Gastrocnemius medialis (tissue), 4 donors: ENCODE data around the gene LPAR1. TPM values are rescaled to one million over a fixed set of nuclear protein-coding genes. Genes with fewer than 3 reads are reported as not detected.

Source experiments
- ATAC-seq, 2 donors: fragments of 150-250 bp; one replicate each; pipeline ENCODE4 v1.9.1; 2016
- DNase-seq, 2 donors: peaks; one replicate each; pipeline ENCODE4 v3.0.0-alpha.2; 2019
- H3K27ac ChIP-seq, 4 donors: fragments of 200-600 bp; sonication (generic); 1 replicate in 1 of 4; 2 replicates in 3 of 4; pipeline ENCODE4 v1.5.1; 2016 to 2018; ENCODE audit warnings: mild to moderate bottlenecking in 2 of 4, moderate library complexity in 1 of 4
- H3K27me3 ChIP-seq, 3 donors: fragments of 200-600 bp; sonication (generic) in 2 of 3; 1 replicate in 1 of 3; 2 replicates in 2 of 3; pipeline versions ENCODE4 v1.5.1 to v1.6.0; 2016 to 2019; ENCODE audit warnings: mild to moderate bottlenecking in 1 of 3, moderate library complexity in 1 of 3
- H3K36me3 ChIP-seq, 2 donors: fragments of 200-600 bp; sonication (generic) in 1 of 2; one replicate each; pipeline ENCODE4 v1.5.1; 2017 to 2018
- H3K4me1 ChIP-seq, 2 donors: fragments of 200-600 bp; sonication (generic) in 1 of 2; one replicate each; pipeline ENCODE4 v1.5.1; 2016 to 2017; ENCODE audit warnings: mild to moderate bottlenecking in 2 of 2
- H3K4me3 ChIP-seq, 4 donors: fragments of 200-600 bp; sonication (generic) in 3 of 4; 1 replicate in 1 of 4; 2 replicates in 3 of 4; pipeline ENCODE4 v1.5.1; 2016 to 2019; ENCODE audit warnings: mild to moderate bottlenecking in 2 of 4
- H3K9me3 ChIP-seq, 3 donors: fragments of 200-600 bp; sonication (generic) in 2 of 3; 1 replicate in 1 of 3; 2 replicates in 2 of 3; pipeline ENCODE4 v1.5.1; 2016 to 2019
- CTCF ChIP-seq, 5 experiments: fragments of 450-650 bp in 3 of 5; fragments of 200-600 bp in 2 of 5; sonication (generic) in 2 of 5; IDR thresholded peaks in 4 of 5; conservative IDR thresholded peaks in 1 of 5; 1 replicate in 4 of 5; 2 replicates in 1 of 5; pipeline ENCODE4 v1.5.1; 2016 to 2019; ENCODE audit warnings: antibody characterized with exemption in 5 of 5, mild to moderate bottlenecking in 3 of 5, moderate library complexity in 3 of 5
- POLR2A ChIP-seq, 2 donors: fragments of 450-650 bp; IDR thresholded peaks; one replicate each; pipeline ENCODE4 v1.6.1; 2017; ENCODE audit warnings: antibody characterized with exemption in 2 of 2, mild to moderate bottlenecking in 2 of 2, moderate library complexity in 2 of 2
- in situ Hi-C, 4 donors: fragments of 200-750 bp; cut with MboI; loops; one replicate each; pipeline versions ENCODE4 v1.15.0 to v1.8.0; 2017; ENCODE audit warnings: low sequenced_read_pairs in 4 of 4
- intact Hi-C: fragments of 100-400 bp; cut with DNase I; formaldehyde crosslinking; loops from one replicate; pipeline ENCODE4 v1.15.1; 2023; ENCODE audit warnings: low total_unique reads
- total RNA-seq, 4 donors: library from RNA; depleted of rRNA; stranded (reverse); fragments of >200 nt; gene quantifications; one replicate each; pipeline versions ENCODE4 v1.1.0 to v1.2.3, GENCODE V29; 2016

Gene LPAR1
- total RNA-seq, 4 donors from 2014 or later, result 5.5 to 20.2 (median 13.2) TPM

- no peaks in the 10 kb centered on the region for H3K36me3 ChIP-seq
- peaks cover 21 to 38% (median 37%) of the 10 kb centered on the region in 3 donors for H3K27me3 ChIP-seq
- no peak for DNase-seq
- ATAC-seq, result peak in 1 of 2 donors; percentile 4
- in situ Hi-C loops (no loop called here), intact Hi-C loops (loop anchor here (5.0 to 10.0 kb wide), 2 partner anchors 260 to 383 kb away; no protein-coding TSS in a partner anchor)
- no peaks in the 10 kb centered on the region for H3K9me3 ChIP-seq
- no peaks in the 10 kb centered on the region for H3K4me1 ChIP-seq
- peak overlapping the region; percentile 52 to 57 (median 54) for H3K4me3 ChIP-seq
- TF ChIP-seq CTCF (IDR thresholded peaks at IDR 0.05 in 4 of 5, conservative IDR thresholded peaks at IDR 0.05 in 1 of 5) (no peak), POLR2A (IDR thresholded peaks at IDR 0.05) (no peak)
- H3K27ac ChIP-seq, result peak overlapping the region; percentile 57 to 73 (median 69)
Measured at GRCh38 chr9:111037356-111037707, 938 bp downstream of the LPAR1 start.

- Histone ChIP-seq H3K4me1 (no peaks in the 10 kb centered on the region), H3K27ac (peak overlapping the region; percentile 57 to 73 (median 69)), H3K4me3 (peak overlapping the region; percentile 52 to 57 (median 54)), H3K9me3 (no peaks in the 10 kb centered on the region), H3K27me3 (peaks cover 21 to 40% (median 37%) of the 10 kb centered on the region in 3 donors), H3K36me3 (no peaks in the 10 kb centered on the region)
- no peak for DNase-seq
- in situ Hi-C loops (no loop called here), intact Hi-C loops (loop anchor here (5.0 to 10.0 kb wide), 2 partner anchors 260 to 382 kb away; no protein-coding TSS in a partner anchor)
- ATAC-seq, result no peak
- TF ChIP-seq POLR2A (IDR thresholded peaks at IDR 0.05) (no peak), CTCF (IDR thresholded peaks at IDR 0.05 in 4 of 5, conservative IDR thresholded peaks at IDR 0.05 in 1 of 5) (no peak)
Measured at GRCh38 chr9:111036946-111037345, 1.3 kb downstream of the LPAR1 start.

GRCh38 chr9:111036429-111036789, 1.9 kb downstream of the LPAR1 start:
- H3K4me1 ChIP-seq, result no peaks in the 10 kb centered on the region
- H3K27me3 ChIP-seq, result peaks cover 21 to 40% (median 37%) of the 10 kb centered on the region in 3 donors
- H3K36me3 ChIP-seq, result no peaks in the 10 kb centered on the region
- peak overlapping the region; percentile 52 to 57 (median 54) for H3K4me3 ChIP-seq
- TF ChIP-seq POLR2A (IDR thresholded peaks at IDR 0.05) (no peak), CTCF (IDR thresholded peaks at IDR 0.05 in 4 of 5, conservative IDR thresholded peaks at IDR 0.05 in 1 of 5) (peak in 1 of 5 experiments; percentile 19)
- no peaks in the 10 kb centered on the region for H3K9me3 ChIP-seq
- ATAC-seq (peak; percentile 24 to 29), DNase-seq (peak; percentile 38 to 52)
- H3K27ac ChIP-seq, result peak overlapping the region; percentile 57 to 73 (median 69)
- in situ Hi-C loops (no loop called here), intact Hi-C loops (loop anchor here (5.0 to 10.0 kb wide), 2 partner anchors 261 to 382 kb away; no protein-coding TSS in a partner anchor)

GRCh38 chr9:111035543-111036428, 2.5 kb downstream of the LPAR1 start:
- ATAC-seq (no peak), DNase-seq (no peak)
- Histone ChIP-seq H3K4me1 (no peaks in the 10 kb centered on the region), H3K36me3 (no peaks in the 10 kb centered on the region), H3K4me3 (peak overlapping the region; percentile 52 to 57 (median 54)), H3K27ac (peak overlapping the region; percentile 57 to 73 (median 69)), H3K9me3 (no peaks in the 10 kb centered on the region), H3K27me3 (peaks cover 21 to 40% (median 37%) of the 10 kb centered on the region in 3 donors)
- in situ Hi-C loops (no loop called here), intact Hi-C loops (loop anchor here (5.0 to 10.0 kb wide), 2 partner anchors 262 to 381 kb away; no protein-coding TSS in a partner anchor)
- TF ChIP-seq CTCF (IDR thresholded peaks at IDR 0.05 in 4 of 5, conservative IDR thresholded peaks at IDR 0.05 in 1 of 5) (no peak), POLR2A (IDR thresholded peaks at IDR 0.05) (no peak)
